ENCODE measurements around the gene SHPK. TPM values are rescaled to one million over a fixed set of nuclear protein-coding genes. Genes with fewer than 3 reads are reported as not detected.

SHPK gene
- total RNA-seq, 1 experiment from 2014 or later = 5.4 TPM

GRCh38 chr17:3594051-3594800 lies 41.8 kb downstream of the SHPK start:
- no peak overlapping the region for H3K4me3 ChIP-seq (ENCODE audit: low read length)
- no peaks in the 10 kb centered on the region for H3K4me1 ChIP-seq (ENCODE audit: low read length)
- no peak overlapping the region for H2AFZ ChIP-seq (ENCODE audit: low read length)
- H3K4me2 ChIP-seq (ENCODE audit: low read depth, low read length, poor library complexity, severe bottlenecking) = no peak overlapping the region
- H3K9me2 ChIP-seq (replicated peaks; ENCODE audit: insufficient read depth, low read length) = no peaks in the 10 kb centered on the region
- DNase-seq = no peak
- no peak overlapping the region for H3K9ac ChIP-seq (ENCODE audit: low read length)
- H4K20me1 ChIP-seq (ENCODE audit: insufficient read depth, low read depth, low read length) = no peaks in the 10 kb centered on the region
- H3K27me3 ChIP-seq (ENCODE audit: low read length) = no peaks in the 10 kb centered on the region
- no peaks in the 10 kb centered on the region for H3K9me3 ChIP-seq (ENCODE audit: low read length)
- no peak overlapping the region for H3K27ac ChIP-seq (ENCODE audit: low read length)
- H3K79me2 ChIP-seq (ENCODE audit: low read length) = no peaks in the 10 kb centered on the region
- no peaks in the 10 kb centered on the region for H3K36me3 ChIP-seq (ENCODE audit: insufficient read depth, low read length)

- no peaks in the 10 kb centered on the region for H3K79me2 ChIP-seq (ENCODE audit: low read length)
- no peaks in the 10 kb centered on the region for H3K36me3 ChIP-seq (ENCODE audit: insufficient read depth, low read length)
- H3K9me3 ChIP-seq (ENCODE audit: low read length) = no peaks in the 10 kb centered on the region
- H4K20me1 ChIP-seq (ENCODE audit: insufficient read depth, low read depth, low read length) = no peaks in the 10 kb centered on the region
- H3K9me2 ChIP-seq (replicated peaks; ENCODE audit: insufficient read depth, low read length) = no peaks in the 10 kb centered on the region
- H2AFZ ChIP-seq (ENCODE audit: low read length) = no peak overlapping the region
- no peak overlapping the region for H3K4me2 ChIP-seq (ENCODE audit: low read depth, low read length, poor library complexity, severe bottlenecking)
- H3K27me3 ChIP-seq (ENCODE audit: low read length) = no peaks in the 10 kb centered on the region
- no peak for DNase-seq
- H3K27ac ChIP-seq (ENCODE audit: low read length) = no peak overlapping the region
- H3K4me3 ChIP-seq (ENCODE audit: low read length) = no peak overlapping the region
- no peak overlapping the region for H3K9ac ChIP-seq (ENCODE audit: low read length)
- no peaks in the 10 kb centered on the region for H3K4me1 ChIP-seq (ENCODE audit: low read length)
Observed at GRCh38 chr17:3593384-3593783, 42.7 kb downstream of the SHPK start.

- no peaks in the 10 kb centered on the region for H3K9me3 ChIP-seq (ENCODE audit: low read length)
- no peaks in the 10 kb centered on the region for H4K20me1 ChIP-seq (ENCODE audit: insufficient read depth, low read depth, low read length)
- no peaks in the 10 kb centered on the region for H3K9me2 ChIP-seq (replicated peaks; ENCODE audit: insufficient read depth, low read length)
- no peaks in the 10 kb centered on the region for H3K4me1 ChIP-seq (ENCODE audit: low read length)
- H3K9ac ChIP-seq (ENCODE audit: low read length) = no peak overlapping the region
- no peak for DNase-seq
- no peaks in the 10 kb centered on the region for H3K79me2 ChIP-seq (ENCODE audit: low read length)
- H3K4me2 ChIP-seq (ENCODE audit: low read depth, low read length, poor library complexity, severe bottlenecking) = no peak overlapping the region
- H3K4me3 ChIP-seq (ENCODE audit: low read length) = no peak overlapping the region
- H3K36me3 ChIP-seq (ENCODE audit: insufficient read depth, low read length) = no peaks in the 10 kb centered on the region
- H3K27me3 ChIP-seq (ENCODE audit: low read length) = no peaks in the 10 kb centered on the region
- no peak overlapping the region for H3K27ac ChIP-seq (ENCODE audit: low read length)
- no peak overlapping the region for H2AFZ ChIP-seq (ENCODE audit: low read length)
Observed at GRCh38 chr17:3592216-3592860, 43.7 kb downstream of the SHPK start.

GRCh38 chr17:3590768-3591167 lies 45.3 kb downstream of the SHPK start:
- Histone ChIP-seq H3K79me2 (ENCODE audit: low read length) (no peaks in the 10 kb centered on the region), H4K20me1 (ENCODE audit: insufficient read depth, low read depth, low read length) (no peaks in the 10 kb centered on the region), H3K36me3 (ENCODE audit: insufficient read depth, low read length) (no peaks in the 10 kb centered on the region), H3K27me3 (ENCODE audit: low read length) (no peaks in the 10 kb centered on the region), H3K9me3 (ENCODE audit: low read length) (no peaks in the 10 kb centered on the region), H2AFZ (ENCODE audit: low read length) (no peak overlapping the region), H3K9me2 (replicated peaks; ENCODE audit: insufficient read depth, low read length) (no peaks in the 10 kb centered on the region), H3K9ac (ENCODE audit: low read length) (no peak overlapping the region), H3K4me3 (ENCODE audit: low read length) (no peak overlapping the region), H3K27ac (ENCODE audit: low read length) (no peak overlapping the region), H3K4me1 (ENCODE audit: low read length) (no peaks in the 10 kb centered on the region), H3K4me2 (ENCODE audit: low read depth, low read length, poor library complexity, severe bottlenecking) (no peak overlapping the region)
- DNase-seq = no peak

GRCh38 chr17:3590231-3590630 lies 45.8 kb downstream of the SHPK start:
- H3K9me2 ChIP-seq (replicated peaks; ENCODE audit: insufficient read depth, low read length) = no peaks in the 10 kb centered on the region
- no peaks in the 10 kb centered on the region for H3K27me3 ChIP-seq (ENCODE audit: low read length)
- no peaks in the 10 kb centered on the region for H3K4me1 ChIP-seq (ENCODE audit: low read length)
- no peak overlapping the region for H2AFZ ChIP-seq (ENCODE audit: low read length)
- DNase-seq = no peak
- no peaks in the 10 kb centered on the region for H3K9me3 ChIP-seq (ENCODE audit: low read length)
- H3K79me2 ChIP-seq (ENCODE audit: low read length) = no peaks in the 10 kb centered on the region
- H4K20me1 ChIP-seq (ENCODE audit: insufficient read depth, low read depth, low read length) = no peaks in the 10 kb centered on the region
- H3K4me2 ChIP-seq (ENCODE audit: low read depth, low read length, poor library complexity, severe bottlenecking) = no peak overlapping the region
- no peak overlapping the region for H3K27ac ChIP-seq (ENCODE audit: low read length)
- H3K9ac ChIP-seq (ENCODE audit: low read length) = no peak overlapping the region
- H3K4me3 ChIP-seq (ENCODE audit: low read length) = no peak overlapping the region
- H3K36me3 ChIP-seq (ENCODE audit: insufficient read depth, low read length) = no peaks in the 10 kb centered on the region

- H3K9me3 ChIP-seq (ENCODE audit: low read length) = no peaks in the 10 kb centered on the region
- H3K27me3 ChIP-seq (ENCODE audit: low read length) = no peaks in the 10 kb centered on the region
- H4K20me1 ChIP-seq (ENCODE audit: insufficient read depth, low read depth, low read length) = no peaks in the 10 kb centered on the region
- no peak overlapping the region for H3K27ac ChIP-seq (ENCODE audit: low read length)
- H3K4me3 ChIP-seq (ENCODE audit: low read length) = no peak overlapping the region
- H3K9me2 ChIP-seq (replicated peaks; ENCODE audit: insufficient read depth, low read length) = no peaks in the 10 kb centered on the region
- no peaks in the 10 kb centered on the region for H3K36me3 ChIP-seq (ENCODE audit: insufficient read depth, low read length)
- no peak overlapping the region for H3K9ac ChIP-seq (ENCODE audit: low read length)
- H3K4me2 ChIP-seq (ENCODE audit: low read depth, low read length, poor library complexity, severe bottlenecking) = no peak overlapping the region
- no peak for DNase-seq
- H3K79me2 ChIP-seq (ENCODE audit: low read length) = no peaks in the 10 kb centered on the region
- H2AFZ ChIP-seq (ENCODE audit: low read length) = no peak overlapping the region
- no peaks in the 10 kb centered on the region for H3K4me1 ChIP-seq (ENCODE audit: low read length)
Observed at GRCh38 chr17:3589784-3590183, 46.3 kb downstream of the SHPK start.

GRCh38 chr17:3585826-3586225 lies 50.2 kb downstream of the SHPK start:
- no peak overlapping the region for H3K9ac ChIP-seq (ENCODE audit: low read length)
- H3K4me3 ChIP-seq (ENCODE audit: low read length) = no peak overlapping the region
- no peak overlapping the region for H2AFZ ChIP-seq (ENCODE audit: low read length)
- H3K4me1 ChIP-seq (ENCODE audit: low read length) = no peaks in the 10 kb centered on the region
- no peaks in the 10 kb centered on the region for H3K9me3 ChIP-seq (ENCODE audit: low read length)
- no peaks in the 10 kb centered on the region for H3K27me3 ChIP-seq (ENCODE audit: low read length)
- H4K20me1 ChIP-seq (ENCODE audit: insufficient read depth, low read depth, low read length) = no peaks in the 10 kb centered on the region
- H3K36me3 ChIP-seq (ENCODE audit: insufficient read depth, low read length) = no peaks in the 10 kb centered on the region
- H3K79me2 ChIP-seq (ENCODE audit: low read length) = no peaks in the 10 kb centered on the region
- no peaks in the 10 kb centered on the region for H3K9me2 ChIP-seq (replicated peaks; ENCODE audit: insufficient read depth, low read length)
- no peak for DNase-seq
- H3K4me2 ChIP-seq (ENCODE audit: low read depth, low read length, poor library complexity, severe bottlenecking) = no peak overlapping the region
- H3K27ac ChIP-seq (ENCODE audit: low read length) = no peak overlapping the region

GRCh38 chr17:3583456-3583855 lies 52.6 kb downstream of the SHPK start:
- Histone ChIP-seq H3K27me3 (ENCODE audit: low read length) (no peaks in the 10 kb centered on the region), H3K79me2 (ENCODE audit: low read length) (no peaks in the 10 kb centered on the region), H3K36me3 (ENCODE audit: insufficient read depth, low read length) (no peaks in the 10 kb centered on the region; the same call in 1 of the 2 replicates), H3K4me2 (ENCODE audit: low read depth, low read length, poor library complexity, severe bottlenecking) (no peak overlapping the region), H3K4me3 (ENCODE audit: low read length) (no peak overlapping the region), H4K20me1 (ENCODE audit: insufficient read depth, low read depth, low read length) (no peaks in the 10 kb centered on the region), H3K4me1 (ENCODE audit: low read length) (no peaks in the 10 kb centered on the region), H3K9me2 (replicated peaks; ENCODE audit: insufficient read depth, low read length) (no peaks in the 10 kb centered on the region), H3K27ac (ENCODE audit: low read length) (no peak overlapping the region), H3K9ac (ENCODE audit: low read length) (no peak overlapping the region), H3K9me3 (ENCODE audit: low read length) (no peaks in the 10 kb centered on the region), H2AFZ (ENCODE audit: low read length) (no peak overlapping the region)
- DNase-seq = no peak

All from Karpas-422 (cell line).